ENCODE results near the gene MBD3L2.
A peak's percentile ranks its signal among the peaks of the same experiment; 100 is the strongest.

DNA sequence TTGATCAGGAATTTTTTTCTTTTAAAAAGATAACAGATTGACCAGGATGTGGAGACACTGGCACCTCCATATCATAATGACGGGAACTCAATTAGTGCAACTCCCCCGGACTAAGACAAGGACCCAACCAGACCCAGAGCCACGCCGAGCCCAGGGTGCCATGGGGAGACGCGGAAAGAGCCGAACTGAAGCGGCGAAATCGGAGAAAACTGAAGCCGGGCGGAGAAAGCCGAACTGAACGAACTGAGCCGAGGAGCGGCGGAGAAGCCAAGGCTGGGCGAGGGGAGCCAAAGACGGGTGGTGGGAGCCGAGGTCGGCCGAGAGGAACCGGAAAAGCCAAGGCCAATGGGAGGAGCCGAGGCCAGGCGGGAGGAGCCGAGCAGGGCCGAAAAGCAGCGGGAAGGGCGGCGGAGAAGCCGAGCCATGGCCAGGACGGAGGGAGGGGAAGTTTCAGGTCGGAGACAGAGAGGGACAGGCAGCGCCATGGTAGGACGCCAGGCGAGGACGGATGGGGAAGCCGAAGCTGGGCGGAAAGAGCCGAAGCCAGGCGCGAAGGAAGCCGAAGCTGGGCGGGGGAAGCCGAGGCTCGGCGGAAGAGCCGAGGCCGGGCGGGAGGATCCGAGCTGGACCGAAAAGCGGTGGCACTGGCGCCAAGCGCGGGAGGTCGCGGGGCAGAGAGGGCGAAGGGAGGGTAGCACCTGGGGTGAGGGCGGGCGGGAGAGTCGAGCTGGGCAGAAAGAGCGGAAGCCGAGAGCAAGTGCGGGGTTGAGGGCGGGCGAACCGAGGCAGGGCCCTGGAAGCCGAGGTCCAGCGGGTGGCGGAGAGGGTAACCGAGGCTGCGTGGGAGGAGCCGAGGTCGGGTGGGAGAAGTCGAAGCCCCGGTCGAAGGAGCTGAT is 49.8 kb downstream of the MBD3L2 start:
- TF ChIP-seq, protein P1, sequence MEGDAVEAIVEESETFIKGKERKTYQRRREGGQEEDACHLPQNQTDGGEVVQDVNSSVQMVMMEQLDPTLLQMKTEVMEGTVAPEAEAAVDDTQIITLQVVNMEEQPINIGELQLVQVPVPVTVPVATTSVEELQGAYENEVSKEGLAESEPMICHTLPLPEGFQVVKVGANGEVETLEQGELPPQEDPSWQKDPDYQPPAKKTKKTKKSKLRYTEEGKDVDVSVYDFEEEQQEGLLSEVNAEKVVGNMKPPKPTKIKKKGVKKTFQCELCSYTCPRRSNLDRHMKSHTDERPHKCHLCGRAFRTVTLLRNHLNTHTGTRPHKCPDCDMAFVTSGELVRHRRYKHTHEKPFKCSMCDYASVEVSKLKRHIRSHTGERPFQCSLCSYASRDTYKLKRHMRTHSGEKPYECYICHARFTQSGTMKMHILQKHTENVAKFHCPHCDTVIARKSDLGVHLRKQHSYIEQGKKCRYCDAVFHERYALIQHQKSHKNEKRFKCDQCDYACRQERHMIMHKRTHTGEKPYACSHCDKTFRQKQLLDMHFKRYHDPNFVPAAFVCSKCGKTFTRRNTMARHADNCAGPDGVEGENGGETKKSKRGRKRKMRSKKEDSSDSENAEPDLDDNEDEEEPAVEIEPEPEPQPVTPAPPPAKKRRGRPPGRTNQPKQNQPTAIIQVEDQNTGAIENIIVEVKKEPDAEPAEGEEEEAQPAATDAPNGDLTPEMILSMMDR (IDR thresholded peaks at IDR 0.05; ENCODE audit: insufficient read depth, low read length) = no peak
- TF ChIP-seq POLR2AphosphoS5 (IDR thresholded peaks at IDR 0.05; ENCODE audit: low read depth) (peak; percentile 39; the same call in 1 of the 2 replicates), GABPA (IDR thresholded peaks at IDR 0.05; ENCODE audit: low read depth) (no peak), REST (IDR thresholded peaks at IDR 0.05; ENCODE audit: insufficient replicate concordance, low read depth) (no peak), SPI1 (IDR thresholded peaks at IDR 0.05; ENCODE audit: borderline replicate concordance, low read depth) (peak; percentile 43; the same call in 1 of the 2 replicates)
